CD14-positive monocyte (primary cell): ENCODE data around the gene YOD1. TPM values are rescaled to one million over a fixed set of nuclear protein-coding genes. Genes with fewer than 3 reads are reported as not detected.

Source experiments
- DNase-seq, 3 donors: peaks; one replicate each; pipeline ENCODE4 v3.0.0-alpha.2; 2011 to 2022
- H2AFZ ChIP-seq: 2 replicates; pipeline ENCODE4 v1.6.0; 2012; ENCODE audit warnings: mild to moderate bottlenecking, low read depth, low read length, inconsistent platforms; ENCODE audit not compliant: insufficient read depth, poor library complexity, severe bottlenecking
- H3K27ac ChIP-seq, 2 donors: 1 replicate in 1 of 2; 2 replicates in 1 of 2; pipeline ENCODE4 v1.5.1; 2012 to 2013; ENCODE audit warnings: low read length in 2 of 2, control low read depth in 1 of 2, inconsistent platforms in 1 of 2, low read depth in 1 of 2, mild to moderate bottlenecking in 1 of 2
- H3K27me3 ChIP-seq, 2 donors: one replicate each; pipeline versions ENCODE4 v1.6.0 to v1.6.1; 2011 to 2013; ENCODE audit warnings: low read length in 2 of 2; ENCODE audit not compliant: control insufficient read depth in 2 of 2, insufficient read depth in 2 of 2
- H3K36me3 ChIP-seq, 2 donors: replicated peaks in 1 of 2; 1 replicate in 1 of 2; 2 replicates in 1 of 2; pipeline versions ENCODE4 v1.5.1 to v1.6.1; 2012 to 2013; ENCODE audit warnings: low read length in 2 of 2, control low read depth in 1 of 2, inconsistent platforms in 1 of 2, mild to moderate bottlenecking in 1 of 2; ENCODE audit not compliant: insufficient read depth in 2 of 2, control insufficient read depth in 1 of 2
- H3K4me1 ChIP-seq, 2 donors: 1 replicate in 1 of 2; 2 replicates in 1 of 2; pipeline versions ENCODE4 v1.5.1 to v1.6.1; 2012 to 2013; ENCODE audit warnings: low read length in 2 of 2, control low read depth in 1 of 2, inconsistent platforms in 1 of 2, mild to moderate bottlenecking in 1 of 2, moderate library complexity in 1 of 2; ENCODE audit not compliant: insufficient read depth in 2 of 2, control insufficient read depth in 1 of 2
- H3K4me2 ChIP-seq: replicated peaks from 2 replicates; pipeline ENCODE3; 2012; ENCODE audit warnings: low read length, moderate library complexity, mild to moderate bottlenecking; ENCODE audit not compliant: poor library complexity, severe bottlenecking; ENCODE audit errors: extremely low read depth
- H3K4me3 ChIP-seq, 3 experiments: fragments of 200-600 bp in 1 of 3; sonication (generic) in 1 of 3; replicated peaks in 1 of 3; 1 replicate in 2 of 3; 2 replicates in 1 of 3; pipeline ENCODE4 v1.5.1; 2011 to 2013; ENCODE audit warnings: low read length in 3 of 3, mild to moderate bottlenecking in 3 of 3, control low read depth in 2 of 3, low read depth in 2 of 3, inconsistent platforms in 1 of 3, moderate library complexity in 1 of 3
- H3K79me2 ChIP-seq: 2 replicates; pipeline ENCODE4 v1.6.0; 2012; ENCODE audit warnings: mild to moderate bottlenecking, control low read depth, inconsistent platforms, low read length, moderate library complexity; ENCODE audit not compliant: insufficient read depth
- H3K9ac ChIP-seq: 2 replicates; pipeline ENCODE4 v1.6.0; 2017; ENCODE audit warnings: low read length, mild to moderate bottlenecking; ENCODE audit not compliant: insufficient read depth, poor library complexity, severe bottlenecking
- H3K9me3 ChIP-seq, 2 donors: replicated peaks in 1 of 2; 1 replicate in 1 of 2; 2 replicates in 1 of 2; pipeline versions ENCODE4 v1.5.1 to v1.6.1; 2012 to 2013; ENCODE audit warnings: low read length in 2 of 2, control low read depth in 1 of 2; ENCODE audit not compliant: control insufficient read depth in 1 of 2, insufficient read depth in 1 of 2
- H4K20me1 ChIP-seq: 2 replicates; pipeline ENCODE4 v1.6.0; 2012; ENCODE audit warnings: mild to moderate bottlenecking, low read length, control low read depth, moderate library complexity; ENCODE audit not compliant: insufficient read depth
- H3K27ac Mint-ChIP-seq, 7 donors: one replicate each; pipeline ENCODE4 v1.8.0; 2020; ENCODE audit warnings: mild to moderate bottlenecking in 7 of 7, mixed read lengths in 7 of 7, moderate library complexity in 6 of 7, inconsistent platforms in 2 of 7
- H3K27me3 Mint-ChIP-seq, 3 donors: one replicate each; pipeline ENCODE4 v1.8.0; 2021 to 2022; ENCODE audit warnings: low read depth in 3 of 3, mild to moderate bottlenecking in 3 of 3, mixed read lengths in 3 of 3, moderate library complexity in 3 of 3, inconsistent platforms in 1 of 3
- H3K36me3 Mint-ChIP-seq, 2 donors: one replicate each; pipeline ENCODE4 v1.8.0; 2020; ENCODE audit warnings: mixed read lengths in 2 of 2, inconsistent platforms in 1 of 2, mild to moderate bottlenecking in 1 of 2
- H3K4me1 Mint-ChIP-seq: one replicate; pipeline ENCODE4 v1.8.0; 2020; ENCODE audit warnings: mild to moderate bottlenecking, mixed read lengths
- H3K4me3 Mint-ChIP-seq, 2 donors: one replicate each; pipeline ENCODE4 v1.8.0; 2020; ENCODE audit warnings: mild to moderate bottlenecking in 2 of 2, mixed read lengths in 2 of 2, moderate library complexity in 1 of 2
- H3K9me3 Mint-ChIP-seq, 7 donors: one replicate each; pipeline ENCODE4 v1.8.0; 2020 to 2022; ENCODE audit warnings: mixed read lengths in 7 of 7, mild to moderate bottlenecking in 6 of 7, moderate library complexity in 6 of 7, inconsistent platforms in 2 of 7
- CTCF ChIP-seq: fragments of 200-600 bp; IDR thresholded peaks from one replicate; pipeline ENCODE4 v1.8.0; 2022; ENCODE audit warnings: antibody characterized with exemption, mild to moderate bottlenecking
- WGBS: methylation state at CpG from one replicate; pipeline ENCODE4 v1.1.5; 2013; ENCODE audit warnings: missing lambda C conversion rate; ENCODE audit not compliant: insufficient coverage; 5-methylcytosine and 5-hydroxymethylcytosine counted together
- intact Hi-C, 2 donors: fragments of 100-400 bp; cut with micrococcal nuclease; formaldehyde crosslinking; loops; one replicate each; pipeline versions ENCODE4 v1.15.0 to v1.15.1; 2023
- polyA plus RNA-seq, 3 donors: library from polyadenylated mRNA; depleted of rRNA in 1 of 3; unstranded in 2 of 3; stranded (reverse) in 1 of 3; fragments of 300-500 nt in 2 of 3; fragments of >200 nt in 1 of 3; fragmentation: Illumina TruSeq in 2 of 3; gene quantifications; 1 replicate in 2 of 3; 2 replicates in 1 of 3; pipeline ENCODE4 v1.2.3, GENCODE V29; 2012 to 2021

YOD1 gene
- polyA plus RNA-seq, 3 donors: 1.6 to 8.2 (median 1.7) TPM

GRCh38 chr1:207081806-207082205 is 30.8 kb upstream of the YOD1 start:
- H3K36me3 ChIP-seq: no peaks in the 10 kb centered on the region
- H3K4me3 Mint-ChIP-seq: no peak overlapping the region

GRCh38 chr1:207081088-207081487 is 30.1 kb upstream of the YOD1 start:
- DNase-seq: no peak
- no peaks in the 10 kb centered on the region for H3K36me3 ChIP-seq
- WGBS: no CpG with 5 or more reads among the region's 2 CpGs

More at GRCh38 chr1:207081806-207082205, 30.8 kb upstream of the YOD1 start:
- Histone ChIP-seq H3K9ac (no peak overlapping the region), H3K4me2 (no peak overlapping the region), H3K27ac (no peak overlapping the region), H3K9me3 (no peaks in the 10 kb centered on the region), H3K27me3 (peaks cover 0 to 2% of the 10 kb centered on the region in 2 donors), H3K4me1 (peaks cover 0 to 6% of the 10 kb centered on the region in 2 donors), H3K79me2 (no peaks in the 10 kb centered on the region), H3K4me3 (no peak overlapping the region), H4K20me1 (no peaks in the 10 kb centered on the region), H2AFZ (no peak overlapping the region)
- DNase-seq: no peak
- intact Hi-C loops: loop anchor here (5.0 to 10.0 kb wide), 5 partner anchors 233 to 415 kb away; partner anchors contain the start of genes CD55 (in 1 of the 2) and CR1 (in 1 of the 2)
- Mint-ChIP-seq H3K27me3 (peaks cover 3 to 6% (median 3%) of the 10 kb centered on the region in 3 donors), H3K9me3 (no peaks in the 10 kb centered on the region), H3K27ac (no peak overlapping the region), H3K4me1 (peaks cover 14% of the 10 kb centered on the region), H3K36me3 (peaks cover 0 to 9% of the 10 kb centered on the region in 2 donors)
- WGBS: no CpG with 5 or more reads among the region's 2 CpGs
- no peak for TF ChIP-seq CTCF

More at GRCh38 chr1:207081088-207081487, 30.1 kb upstream of the YOD1 start:
- H2AFZ ChIP-seq: no peak overlapping the region
- no peak overlapping the region for H3K4me3 ChIP-seq
- peaks cover 14% of the 10 kb centered on the region for H3K4me1 Mint-ChIP-seq
- no peaks in the 10 kb centered on the region for H3K79me2 ChIP-seq
- peaks cover 0 to 11% of the 10 kb centered on the region in 2 donors for H3K36me3 Mint-ChIP-seq
- H3K4me2 ChIP-seq: no peak overlapping the region
- no peaks in the 10 kb centered on the region for H3K9me3 ChIP-seq
- no peak overlapping the region for H3K4me3 Mint-ChIP-seq
- no peak overlapping the region for H3K27ac ChIP-seq
- no peak overlapping the region for H3K27ac Mint-ChIP-seq
- peaks cover 0 to 2% of the 10 kb centered on the region in 2 donors for H3K27me3 ChIP-seq
- no peak overlapping the region for H3K9ac ChIP-seq
- H3K27me3 Mint-ChIP-seq: peaks cover 3 to 6% (median 3%) of the 10 kb centered on the region in 3 donors
- peaks cover 0 to 6% of the 10 kb centered on the region in 2 donors for H3K4me1 ChIP-seq
- H4K20me1 ChIP-seq: no peaks in the 10 kb centered on the region
- intact Hi-C loops: loop anchor here (5.0 to 10.0 kb wide), 5 partner anchors 234 to 416 kb away; partner anchors contain the start of genes CD55 (in 1 of the 2) and CR1 (in 1 of the 2)
- TF ChIP-seq CTCF: no peak
- H3K9me3 Mint-ChIP-seq: no peaks in the 10 kb centered on the region
